ENCODE results near the gene CKAP4.
A peak's percentile ranks its signal among the peaks of the same experiment; 100 is the strongest.

DNA sequence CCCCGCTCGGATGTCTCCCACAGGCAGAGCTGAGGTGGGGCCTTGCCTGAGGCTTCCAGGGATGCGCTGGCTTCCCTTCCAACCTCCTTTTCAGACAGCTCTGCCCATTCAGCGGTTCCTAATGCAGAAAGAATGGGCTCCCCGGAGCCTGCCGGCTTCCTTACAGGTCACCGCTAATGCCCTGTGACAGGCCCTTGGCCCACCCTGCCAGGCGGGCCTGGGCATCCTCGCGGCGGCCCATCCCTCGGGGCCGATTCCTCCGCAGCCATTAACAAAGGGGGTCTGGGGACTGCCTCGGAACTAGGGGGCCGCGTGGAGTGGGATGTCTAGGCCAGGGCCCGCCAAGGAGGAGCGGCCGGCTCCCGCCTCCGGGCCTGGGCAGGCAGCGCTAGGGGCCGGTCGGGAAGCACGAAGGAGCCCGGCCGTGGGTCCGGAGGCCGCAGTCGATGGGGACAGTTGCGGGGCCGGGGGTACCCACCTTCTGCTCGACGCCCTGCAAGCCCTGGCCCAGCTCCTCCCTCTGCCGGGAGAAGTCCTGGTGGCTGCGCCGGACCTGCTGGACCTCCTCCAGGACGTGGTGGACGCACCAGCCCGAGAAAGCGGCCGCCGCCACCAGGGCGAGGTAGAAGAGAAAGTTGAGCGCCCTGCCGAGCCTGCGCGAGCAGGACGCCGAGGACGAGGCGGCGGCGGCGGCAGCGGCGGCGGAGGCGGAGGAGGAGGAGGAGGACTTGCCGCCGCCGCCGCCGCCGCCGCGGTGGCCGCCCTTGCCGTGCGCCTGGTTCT, 738 bp downstream of the CKAP4 start:
- TF ChIP-seq ZMAT3 (CRISPR knock-in tag; conservative IDR thresholded peaks at IDR 0.05) (peak; percentile 59; the same call in 1 of the 2 replicates), POLR2A (IDR thresholded peaks at IDR 0.05; ENCODE audit: insufficient read depth in 1 of 2, low read depth in 2 of 2, low read length in 2 of 2) (no peak), EZH2 (conservative IDR thresholded peaks at IDR 0.05; ENCODE audit: low read depth, low read length) (no peak), ZNF138 (CRISPR knock-in tag; IDR thresholded peaks at IDR 0.05; ENCODE audit: low read depth) (no peak), ZKSCAN1 (IDR thresholded peaks at IDR 0.05; ENCODE audit: low read length) (no peak), SNRNP70 (IDR thresholded peaks at IDR 0.05; ENCODE audit: low read depth, low read length) (no peak)
- TF ChIP-seq, protein P1, sequence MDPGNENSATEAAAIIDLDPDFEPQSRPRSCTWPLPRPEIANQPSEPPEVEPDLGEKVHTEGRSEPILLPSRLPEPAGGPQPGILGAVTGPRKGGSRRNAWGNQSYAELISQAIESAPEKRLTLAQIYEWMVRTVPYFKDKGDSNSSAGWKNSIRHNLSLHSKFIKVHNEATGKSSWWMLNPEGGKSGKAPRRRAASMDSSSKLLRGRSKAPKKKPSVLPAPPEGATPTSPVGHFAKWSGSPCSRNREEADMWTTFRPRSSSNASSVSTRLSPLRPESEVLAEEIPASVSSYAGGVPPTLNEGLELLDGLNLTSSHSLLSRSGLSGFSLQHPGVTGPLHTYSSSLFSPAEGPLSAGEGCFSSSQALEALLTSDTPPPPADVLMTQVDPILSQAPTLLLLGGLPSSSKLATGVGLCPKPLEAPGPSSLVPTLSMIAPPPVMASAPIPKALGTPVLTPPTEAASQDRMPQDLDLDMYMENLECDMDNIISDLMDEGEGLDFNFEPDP (CRISPR knock-in tag; conservative IDR thresholded peaks at IDR 0.05), result no peak
- TF ChIP-seq, protein P2, sequence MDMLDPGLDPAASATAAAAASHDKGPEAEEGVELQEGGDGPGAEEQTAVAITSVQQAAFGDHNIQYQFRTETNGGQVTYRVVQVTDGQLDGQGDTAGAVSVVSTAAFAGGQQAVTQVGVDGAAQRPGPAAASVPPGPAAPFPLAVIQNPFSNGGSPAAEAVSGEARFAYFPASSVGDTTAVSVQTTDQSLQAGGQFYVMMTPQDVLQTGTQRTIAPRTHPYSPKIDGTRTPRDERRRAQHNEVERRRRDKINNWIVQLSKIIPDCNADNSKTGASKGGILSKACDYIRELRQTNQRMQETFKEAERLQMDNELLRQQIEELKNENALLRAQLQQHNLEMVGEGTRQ (IDR thresholded peaks at IDR 0.05; ENCODE audit: low read depth, low read length), result no peak
- TF ChIP-seq, protein P2 (CRISPR knock-in tag; IDR thresholded peaks at IDR 0.05; ENCODE audit: borderline replicate concordance), result no peak

All from HepG2 (cell line).